RWPE2 (cell line): ENCODE measurements around the gene GRK3.

ENCODE experiments used
- ATAC-seq: fragments of 200-7000 bp; cut with Tn5 transposase; 3 replicates; pipeline ENCODE4 v1.9.1; 2021; ENCODE audit warnings: low read depth
- DNase-seq: peaks from one replicate; pipeline ENCODE4 v3.0.0-alpha.2; 2020; ENCODE audit warnings: low spot score
- H3K27ac ChIP-seq: fragments of 450-650 bp; 2 replicates; pipeline ENCODE4 v1.5.1; 2017; ENCODE audit warnings: mild to moderate bottlenecking; ENCODE audit not compliant: poor library complexity, severe bottlenecking
- H3K27me3 ChIP-seq: fragments of 250-450 bp; sonication (Bioruptor Pico); 2 replicates; pipeline ENCODE4 v1.5.1; 2021; ENCODE audit warnings: mild to moderate bottlenecking, moderate library complexity; ENCODE audit not compliant: insufficient read depth, poor library complexity, severe bottlenecking
- H3K36me3 ChIP-seq: fragments of 250-450 bp; sonication (Bioruptor Pico); 2 replicates; pipeline ENCODE4 v1.5.1; 2020; ENCODE audit warnings: low read depth, mild to moderate bottlenecking, moderate library complexity
- H3K4me1 ChIP-seq: fragments of 250-450 bp; sonication (Bioruptor Pico); 2 replicates; pipeline ENCODE4 v1.5.1; 2021; ENCODE audit warnings: mild to moderate bottlenecking, moderate library complexity; ENCODE audit not compliant: insufficient read depth, poor library complexity, severe bottlenecking
- H3K4me3 ChIP-seq: fragments of 250-450 bp; sonication (Bioruptor Pico); 2 replicates; pipeline ENCODE4 v1.5.1; 2021; ENCODE audit warnings: mild to moderate bottlenecking, moderate library complexity; ENCODE audit not compliant: severe bottlenecking
- H3K9me3 ChIP-seq: fragments of 250-450 bp; sonication (Bioruptor Pico); 2 replicates; pipeline ENCODE4 v1.5.1; 2021; ENCODE audit warnings: mild to moderate bottlenecking, moderate library complexity; ENCODE audit not compliant: severe bottlenecking
- TF ChIP-seq, protein P1 (sequence below): fragments of 450-650 bp; IDR thresholded peaks from one replicate; pipeline ENCODE4 v1.5.1; 2017; ENCODE audit warnings: mild to moderate bottlenecking, moderate library complexity; ENCODE audit not compliant: poor library complexity, severe bottlenecking

Gene GRK3

DNA sequence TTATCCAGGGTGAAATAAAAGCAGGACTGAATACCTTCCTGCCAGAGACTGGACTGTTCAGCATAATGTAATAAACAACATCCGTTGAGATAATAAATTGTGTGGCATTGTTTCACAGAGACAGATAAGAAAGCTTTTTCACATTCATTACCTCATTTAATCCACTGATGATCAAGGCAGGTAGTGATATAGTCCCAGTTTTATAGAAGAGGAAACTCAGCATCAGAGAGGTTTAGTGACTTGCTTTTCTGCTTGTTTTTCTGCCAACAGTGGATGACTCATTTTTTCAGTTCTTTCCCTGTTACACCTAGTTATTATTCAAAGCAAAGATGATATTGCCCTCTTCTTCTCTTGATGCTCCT, 181.5 kb downstream of the GRK3 start:
- Histone ChIP-seq H3K4me3 (no peak overlapping the region), H3K36me3 (no peaks in the 10 kb centered on the region), H3K9me3 (no peaks in the 10 kb centered on the region), H3K27me3 (no peaks in the 10 kb centered on the region), H3K27ac (peak overlapping the region; percentile 21), H3K4me1 (peaks cover 8% of the 10 kb centered on the region)
- TF ChIP-seq, protein P1, sequence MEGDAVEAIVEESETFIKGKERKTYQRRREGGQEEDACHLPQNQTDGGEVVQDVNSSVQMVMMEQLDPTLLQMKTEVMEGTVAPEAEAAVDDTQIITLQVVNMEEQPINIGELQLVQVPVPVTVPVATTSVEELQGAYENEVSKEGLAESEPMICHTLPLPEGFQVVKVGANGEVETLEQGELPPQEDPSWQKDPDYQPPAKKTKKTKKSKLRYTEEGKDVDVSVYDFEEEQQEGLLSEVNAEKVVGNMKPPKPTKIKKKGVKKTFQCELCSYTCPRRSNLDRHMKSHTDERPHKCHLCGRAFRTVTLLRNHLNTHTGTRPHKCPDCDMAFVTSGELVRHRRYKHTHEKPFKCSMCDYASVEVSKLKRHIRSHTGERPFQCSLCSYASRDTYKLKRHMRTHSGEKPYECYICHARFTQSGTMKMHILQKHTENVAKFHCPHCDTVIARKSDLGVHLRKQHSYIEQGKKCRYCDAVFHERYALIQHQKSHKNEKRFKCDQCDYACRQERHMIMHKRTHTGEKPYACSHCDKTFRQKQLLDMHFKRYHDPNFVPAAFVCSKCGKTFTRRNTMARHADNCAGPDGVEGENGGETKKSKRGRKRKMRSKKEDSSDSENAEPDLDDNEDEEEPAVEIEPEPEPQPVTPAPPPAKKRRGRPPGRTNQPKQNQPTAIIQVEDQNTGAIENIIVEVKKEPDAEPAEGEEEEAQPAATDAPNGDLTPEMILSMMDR = no peak
- DNase-seq = no peak
- peak; percentile 40; the same call in 2 of the 3 replicates for ATAC-seq

DNA sequence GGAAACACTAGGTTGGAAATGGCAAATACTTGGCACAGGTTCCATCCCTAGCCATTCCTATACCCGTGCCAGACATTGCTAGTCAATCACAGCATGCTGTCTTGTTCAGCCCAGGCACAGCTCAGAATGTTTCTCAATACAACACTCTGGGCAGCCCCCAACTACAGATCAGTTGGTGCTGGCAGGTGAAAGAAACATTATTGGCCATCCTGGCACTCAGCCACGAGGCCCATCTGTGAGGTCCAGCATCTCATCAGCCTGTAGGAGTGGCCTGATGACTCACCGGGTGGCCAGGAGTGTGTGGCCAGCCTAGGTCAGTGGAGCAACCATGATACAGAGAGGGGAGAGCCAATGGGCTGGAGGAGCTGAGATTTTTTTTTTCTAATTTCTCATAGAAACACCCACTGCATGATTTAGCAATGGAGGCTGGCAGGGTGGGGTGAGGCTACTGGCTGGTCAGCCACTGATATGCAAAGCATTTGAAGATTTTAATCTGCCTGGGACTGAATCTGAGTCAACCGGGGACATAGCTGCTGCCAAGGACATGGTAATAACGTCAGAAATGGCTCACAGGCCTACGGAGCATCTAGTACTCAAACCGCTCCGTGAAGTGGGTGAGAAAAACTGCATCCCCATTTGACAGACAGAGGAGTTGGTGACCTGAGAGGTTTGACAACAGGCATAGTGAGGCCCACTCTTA, 182.9 kb downstream of the GRK3 start:
- H3K4me3 ChIP-seq = no peak overlapping the region
- DNase-seq (peak; percentile 82), ATAC-seq (peak; percentile 79)
- H3K4me1 ChIP-seq = peaks cover 8% of the 10 kb centered on the region
- H3K27ac ChIP-seq = peak overlapping the region; percentile 34
- H3K9me3 ChIP-seq = no peaks in the 10 kb centered on the region
- H3K36me3 ChIP-seq = no peaks in the 10 kb centered on the region
- TF ChIP-seq, protein P1 = no peak
- H3K27me3 ChIP-seq = no peaks in the 10 kb centered on the region

DNA sequence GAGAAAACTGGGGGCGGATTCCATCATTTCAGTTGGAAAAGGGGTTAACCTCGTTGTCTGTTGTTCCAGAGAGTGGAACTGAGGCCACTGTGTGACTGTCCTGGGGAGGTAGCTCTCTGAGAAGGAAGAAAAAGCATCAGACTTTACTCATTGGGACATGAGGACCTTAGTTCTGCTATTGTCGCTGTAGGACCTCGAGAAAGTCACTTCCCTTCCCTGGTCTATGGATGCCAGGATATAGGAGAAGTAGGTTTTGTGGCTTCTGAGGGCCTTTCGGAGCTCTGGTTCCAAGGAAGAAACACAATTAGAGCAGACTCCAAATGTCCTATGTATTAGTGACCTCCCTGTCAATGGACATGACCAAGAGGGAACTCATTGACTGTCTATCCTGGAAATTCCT, 183.7 kb downstream of the GRK3 start:
- peaks cover 8% of the 10 kb centered on the region for H3K4me1 ChIP-seq

DNA sequence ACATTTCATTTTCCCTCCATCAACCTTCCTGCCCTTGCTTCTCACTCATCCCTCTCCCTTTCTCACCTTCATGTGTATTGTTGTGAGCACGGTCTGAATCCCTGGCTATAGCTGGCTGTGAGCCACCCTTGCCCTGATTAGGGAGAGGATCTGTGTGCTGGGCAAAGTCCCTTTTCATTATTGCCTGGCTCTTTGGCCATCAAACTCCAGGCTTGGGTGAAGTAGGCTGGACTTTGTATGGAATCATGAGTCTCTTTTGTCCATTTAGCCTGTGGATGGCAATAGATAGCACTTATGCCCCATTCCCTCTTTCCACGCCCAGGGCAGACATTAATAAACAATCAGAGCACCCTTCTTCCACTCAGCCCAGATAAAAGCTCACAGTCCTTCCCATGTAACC, 184.2 kb downstream of the GRK3 start:
- H3K9me3 ChIP-seq = no peaks in the 10 kb centered on the region
- no peaks in the 10 kb centered on the region for H3K36me3 ChIP-seq
- DNase-seq (no peak), ATAC-seq (no peak)
- no peaks in the 10 kb centered on the region for H3K27me3 ChIP-seq
- TF ChIP-seq, protein P1 = no peak
- H3K4me1 ChIP-seq = peaks cover 8% of the 10 kb centered on the region
- no peak overlapping the region for H3K27ac ChIP-seq
- no peak overlapping the region for H3K4me3 ChIP-seq

More for the DNA sequence above, 183.7 kb downstream of the GRK3 start:
- DNase-seq (no peak), ATAC-seq (no peak)
- H3K36me3 ChIP-seq = no peaks in the 10 kb centered on the region
- TF ChIP-seq, protein P1 = no peak
- H3K27ac ChIP-seq = peak overlapping the region; percentile 34
- no peaks in the 10 kb centered on the region for H3K9me3 ChIP-seq
- H3K27me3 ChIP-seq = no peaks in the 10 kb centered on the region
- no peak overlapping the region for H3K4me3 ChIP-seq

DNA sequence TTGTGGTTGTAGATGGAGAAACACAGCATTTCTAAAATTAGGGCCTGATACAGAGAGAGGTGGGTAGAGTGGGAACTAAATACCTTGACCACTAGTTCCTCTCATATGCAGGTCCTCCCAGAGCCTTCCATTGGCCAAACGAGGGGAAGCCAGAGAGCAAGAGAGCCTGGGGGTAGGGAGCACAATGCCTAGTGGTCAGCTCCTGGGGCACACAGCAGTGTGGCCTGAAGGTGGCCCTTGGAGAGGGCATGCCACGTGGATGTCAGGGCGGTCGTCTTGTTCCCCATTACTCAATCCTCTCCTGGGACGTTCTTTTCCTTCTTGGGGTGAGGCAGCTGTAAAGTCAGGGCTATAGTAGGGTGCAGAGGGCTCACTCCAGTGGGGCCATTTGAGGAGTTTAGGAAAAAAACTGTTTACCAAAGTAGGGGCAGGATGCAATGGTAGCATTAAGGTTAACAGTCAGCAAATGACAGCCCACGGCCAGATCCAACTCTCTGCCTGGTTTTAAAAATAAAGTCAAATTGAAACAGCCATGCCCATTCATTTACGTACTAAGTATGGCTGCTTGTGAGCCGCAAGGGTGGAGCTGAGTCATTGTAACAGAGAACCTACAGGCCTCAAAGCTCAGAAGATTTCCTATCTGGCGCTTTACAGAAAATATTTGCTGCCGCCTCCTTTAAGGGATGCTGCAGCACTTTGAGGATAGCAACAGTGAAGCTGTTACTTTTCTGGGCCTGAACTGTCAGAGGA, 185.1 kb downstream of the GRK3 start:
- TF ChIP-seq, protein P1 = no peak
- Histone ChIP-seq H3K4me3 (no peak overlapping the region), H3K27ac (no peak overlapping the region), H3K27me3 (no peaks in the 10 kb centered on the region), H3K36me3 (no peaks in the 10 kb centered on the region), H3K4me1 (peaks cover 8% of the 10 kb centered on the region), H3K9me3 (no peaks in the 10 kb centered on the region)
- no peak for DNase-seq
- ATAC-seq = no peak
